Measurements from ENCODE around the gene ASB15.

- TF ChIP-seq ZNF274 (IDR thresholded peaks at IDR 0.05; ENCODE audit: low read depth, low read length) (no peak), YY1 (IDR thresholded peaks at IDR 0.05; ENCODE audit: insufficient read depth, insufficient read length) (no peak)
These were observed 73.0 kb downstream of the ASB15 start for GRCh38 chr7:123674399-123675180.

Data from NT2/D1 (cell line).